SK-N-SH (cell line): ENCODE results near the gene SPOCK1. TPM values are rescaled to one million over a fixed set of nuclear protein-coding genes. Genes with fewer than 3 reads are reported as not detected.

Experiments
- CTCF ChIA-PET: fragments of 300-600, 350-600 bp; formaldehyde crosslinking; extraction: SDS; loops from one replicate; lab custom pipeline; 2021; lab: Yijun Ruan, JAX
- POLR2A ChIA-PET: fragments of 350-600 bp; sonication (Branson Sonifier 250); formaldehyde crosslinking; extraction: SDS; loops from one replicate; lab custom pipeline; 2020; ENCODE audit warnings: antibody characterized with exemption, inconsistent platforms; lab: Yijun Ruan, JAX
- DNase-seq: peaks from one replicate; pipeline ENCODE4 v3.0.0; 2012
- H2AFZ ChIP-seq: fragments of 200-600 bp; sonication (generic); 2 replicates; pipeline ENCODE4 v1.8.1; 2016; ENCODE audit warnings: antibody characterized with exemption, mild to moderate bottlenecking, low read depth
- H3F3A ChIP-seq: fragments of 200-600 bp; sonication (generic); replicated peaks from 2 replicates; pipeline ENCODE3; 2016; ENCODE audit warnings: antibody characterized with exemption, mild to moderate bottlenecking; ENCODE audit not compliant: insufficient read depth
- H3K27ac ChIP-seq, 2 experiments: fragments of 200-500 bp in 1 of 2; fragments of 200-600 bp in 1 of 2; sonication (Bioruptor generic) in 1 of 2; sonication (generic), shearing (Covaris generic) in 1 of 2; 2 replicates each; pipeline versions ENCODE4 v1.5.1 to v1.6.1; 2014 to 2016; ENCODE audit warnings: low read depth in 2 of 2, inconsistent platforms in 1 of 2, low read length in 1 of 2, mild to moderate bottlenecking in 1 of 2, mixed read lengths in 1 of 2
- H3K27me3 ChIP-seq: fragments of 200-600 bp; sonication (generic), shearing (Covaris generic); 2 replicates; pipeline ENCODE4 v1.6.1; 2016; ENCODE audit warnings: mixed run types; ENCODE audit not compliant: insufficient read depth
- H3K36me3 ChIP-seq, 2 experiments: fragments of 200-500 bp in 1 of 2; fragments of 200-600 bp in 1 of 2; sonication (Bioruptor generic) in 1 of 2; sonication (generic) in 1 of 2; replicated peaks in 1 of 2; 2 replicates each; pipeline versions ENCODE3 to v1.5.1; 2014 to 2016; ENCODE audit warnings: low read length in 1 of 2, mild to moderate bottlenecking in 1 of 2; ENCODE audit not compliant: insufficient read depth in 2 of 2, control insufficient read depth in 1 of 2
- H3K4me1 ChIP-seq, 2 experiments: fragments of 200-500 bp in 1 of 2; fragments of 200-600 bp in 1 of 2; sonication (Bioruptor generic) in 1 of 2; sonication (generic), shearing (Covaris generic) in 1 of 2; 2 replicates each; pipeline versions ENCODE4 v1.5.1 to v1.6.1; 2014 to 2016; ENCODE audit warnings: low read depth in 1 of 2, low read length in 1 of 2, mixed run types in 1 of 2; ENCODE audit not compliant: insufficient read depth in 2 of 2, control insufficient read depth in 1 of 2
- H3K4me2 ChIP-seq: fragments of 200-600 bp; sonication (generic), shearing (Covaris generic); 2 replicates; pipeline ENCODE4 v1.6.1; 2017; ENCODE audit warnings: mixed run types
- H3K4me3 ChIP-seq, 2 experiments: fragments of 200-500 bp in 1 of 2; fragments of 200-600 bp in 1 of 2; sonication (Bioruptor generic) in 1 of 2; sonication (generic), shearing (Covaris generic) in 1 of 2; 2 replicates each; pipeline versions ENCODE4 v1.5.1 to v1.8.1; 2014 to 2016; ENCODE audit warnings: low read depth in 2 of 2, inconsistent platforms in 1 of 2, low read length in 1 of 2, mild to moderate bottlenecking in 1 of 2, mixed read lengths in 1 of 2, moderate library complexity in 1 of 2
- H3K79me2 ChIP-seq: fragments of 200-600 bp; sonication (generic); 2 replicates; pipeline ENCODE4 v1.8.1; 2017; ENCODE audit warnings: mild to moderate bottlenecking; ENCODE audit not compliant: insufficient read depth
- H3K9ac ChIP-seq: fragments of 200-600 bp; sonication (generic); 2 replicates; pipeline ENCODE4 v1.6.1; 2017; ENCODE audit warnings: mixed run types
- H3K9me2 ChIP-seq: fragments of 200-600 bp; sonication (generic); 2 replicates; pipeline ENCODE4 v1.6.1; 2017; ENCODE audit warnings: mixed run types
- H3K9me3 ChIP-seq: fragments of 200-600 bp; sonication (generic); 2 replicates; pipeline ENCODE4 v1.6.1; 2017; ENCODE audit warnings: mixed run types, mild to moderate bottlenecking, moderate library complexity
- H4K20me1 ChIP-seq: fragments of 200-600 bp; sonication (generic); 2 replicates; pipeline ENCODE4 v1.6.1; 2017; ENCODE audit warnings: mild to moderate bottlenecking, mixed run types; ENCODE audit not compliant: insufficient read depth
- CHD2 ChIP-seq: fragments of 150-350 bp; IDR thresholded peaks from 2 replicates; pipeline ENCODE4 v1.6.1; 2018; ENCODE audit warnings: low read length; ENCODE audit not compliant: partially characterized antibody
- ELF1 ChIP-seq: IDR thresholded peaks from 2 replicates; pipeline ENCODE4 v1.4.0; 2012
- FOXM1 ChIP-seq: IDR thresholded peaks from 2 replicates; pipeline ENCODE4 v1.4.0; 2012; ENCODE audit warnings: low read depth, mild to moderate bottlenecking
- GABPA ChIP-seq: IDR thresholded peaks from 2 replicates; pipeline ENCODE4 v1.4.0; 2012; ENCODE audit warnings: low read depth, mild to moderate bottlenecking
- JUND ChIP-seq: IDR thresholded peaks from 2 replicates; pipeline ENCODE4 v1.4.0; 2012
- NFIC ChIP-seq: IDR thresholded peaks from 2 replicates; pipeline ENCODE4 v1.4.0; 2012; ENCODE audit warnings: borderline replicate concordance
- RXRA ChIP-seq: IDR thresholded peaks from 2 replicates; pipeline ENCODE4 v1.4.0; 2012; ENCODE audit warnings: low read depth, mild to moderate bottlenecking, borderline replicate concordance
- WGBS: methylation state at CpG from one replicate; pipeline ENCODE4 v1.1.6; 2017; ENCODE audit warnings: low lambda C conversion rate; 5-methylcytosine and 5-hydroxymethylcytosine counted together
- polyA plus RNA-seq, 3 experiments: library from polyadenylated mRNA; depleted of rRNA; stranded (reverse); fragments of >200 nt; gene quantifications; 2 replicates each; pipeline ENCODE4 v1.2.3, GENCODE V29; 2012
- TF ChIP-seq, protein P1 (sequence below): fragments of 200-600 bp; sonication (generic); IDR thresholded peaks from 2 replicates; pipeline ENCODE4 v1.6.1; 2017; ENCODE audit warnings: antibody characterized with exemption, mild to moderate bottlenecking, moderate library complexity
- TF ChIP-seq, protein P2 (sequence below): IDR thresholded peaks from 2 replicates; pipeline ENCODE4 v1.6.1; 2012; ENCODE audit warnings: mild to moderate bottlenecking, low read depth, low read length, moderate library complexity
- TF ChIP-seq, protein P3 (sequence below): fragments of 150-350 bp; IDR thresholded peaks from 2 replicates; pipeline ENCODE4 v1.6.1; 2017; ENCODE audit warnings: antibody characterized with exemption, low read length, low read depth, borderline replicate concordance
- TF ChIP-seq, protein P4 (sequence below): fragments of 150-350 bp; IDR thresholded peaks from 2 replicates; pipeline ENCODE4 v1.6.1; 2016; ENCODE audit warnings: mild to moderate bottlenecking, low read depth, low read length

Gene SPOCK1
- polyA plus RNA-seq, 1 of the 3 experiments (the other 2 are of a cell fraction), result 11.3 TPM

DNA sequence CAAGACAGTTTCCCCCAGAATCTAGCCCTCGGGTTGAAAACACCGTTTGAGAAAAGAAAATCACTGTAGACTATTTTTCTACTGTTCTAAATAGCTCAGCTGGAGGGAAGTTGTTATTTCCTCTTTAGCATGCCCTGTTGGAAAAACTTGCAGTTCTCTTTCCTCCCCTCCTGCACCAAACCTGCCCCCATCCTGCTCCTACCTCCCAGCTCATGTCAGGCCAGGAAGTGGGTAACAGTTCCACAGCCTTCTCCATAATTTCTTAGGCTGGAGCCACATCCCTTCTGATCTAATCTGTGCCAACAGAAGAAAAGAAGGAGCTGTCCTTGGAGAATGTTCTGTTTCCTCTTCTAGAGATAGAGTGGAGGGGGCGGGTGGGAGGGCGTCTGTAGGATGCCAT lies 437.7 kb downstream of the SPOCK1 start:
- Histone ChIP-seq H4K20me1 (no peaks in the 10 kb centered on the region), H2AFZ (no peak overlapping the region), H3K79me2 (no peaks in the 10 kb centered on the region), H3K9me3 (no peaks in the 10 kb centered on the region), H3K27me3 (no peaks in the 10 kb centered on the region), H3K27ac (no peak overlapping the region), H3K36me3 (peaks cover 0 to under 1% of the 10 kb centered on the region in 2 experiments), H3K4me1 (peaks cover 0 to 5% of the 10 kb centered on the region in 2 experiments; a peak in 1 of 4 replicates), H3K9me2 (no peaks in the 10 kb centered on the region), H3K4me2 (no peak overlapping the region), H3K4me3 (no peak overlapping the region), H3K9ac (no peak overlapping the region), H3F3A (no peaks in the 10 kb centered on the region)
- 66% methylated on average over 4 of the region's 4 CpGs for WGBS
- no peak for TF ChIP-seq ELF1
- TF ChIP-seq, protein P1, sequence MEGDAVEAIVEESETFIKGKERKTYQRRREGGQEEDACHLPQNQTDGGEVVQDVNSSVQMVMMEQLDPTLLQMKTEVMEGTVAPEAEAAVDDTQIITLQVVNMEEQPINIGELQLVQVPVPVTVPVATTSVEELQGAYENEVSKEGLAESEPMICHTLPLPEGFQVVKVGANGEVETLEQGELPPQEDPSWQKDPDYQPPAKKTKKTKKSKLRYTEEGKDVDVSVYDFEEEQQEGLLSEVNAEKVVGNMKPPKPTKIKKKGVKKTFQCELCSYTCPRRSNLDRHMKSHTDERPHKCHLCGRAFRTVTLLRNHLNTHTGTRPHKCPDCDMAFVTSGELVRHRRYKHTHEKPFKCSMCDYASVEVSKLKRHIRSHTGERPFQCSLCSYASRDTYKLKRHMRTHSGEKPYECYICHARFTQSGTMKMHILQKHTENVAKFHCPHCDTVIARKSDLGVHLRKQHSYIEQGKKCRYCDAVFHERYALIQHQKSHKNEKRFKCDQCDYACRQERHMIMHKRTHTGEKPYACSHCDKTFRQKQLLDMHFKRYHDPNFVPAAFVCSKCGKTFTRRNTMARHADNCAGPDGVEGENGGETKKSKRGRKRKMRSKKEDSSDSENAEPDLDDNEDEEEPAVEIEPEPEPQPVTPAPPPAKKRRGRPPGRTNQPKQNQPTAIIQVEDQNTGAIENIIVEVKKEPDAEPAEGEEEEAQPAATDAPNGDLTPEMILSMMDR, result no peak
- no peak for TF ChIP-seq CHD2
- TF ChIP-seq FOXM1, result no peak
- TF ChIP-seq RXRA, result no peak
- TF ChIP-seq, protein P2, sequence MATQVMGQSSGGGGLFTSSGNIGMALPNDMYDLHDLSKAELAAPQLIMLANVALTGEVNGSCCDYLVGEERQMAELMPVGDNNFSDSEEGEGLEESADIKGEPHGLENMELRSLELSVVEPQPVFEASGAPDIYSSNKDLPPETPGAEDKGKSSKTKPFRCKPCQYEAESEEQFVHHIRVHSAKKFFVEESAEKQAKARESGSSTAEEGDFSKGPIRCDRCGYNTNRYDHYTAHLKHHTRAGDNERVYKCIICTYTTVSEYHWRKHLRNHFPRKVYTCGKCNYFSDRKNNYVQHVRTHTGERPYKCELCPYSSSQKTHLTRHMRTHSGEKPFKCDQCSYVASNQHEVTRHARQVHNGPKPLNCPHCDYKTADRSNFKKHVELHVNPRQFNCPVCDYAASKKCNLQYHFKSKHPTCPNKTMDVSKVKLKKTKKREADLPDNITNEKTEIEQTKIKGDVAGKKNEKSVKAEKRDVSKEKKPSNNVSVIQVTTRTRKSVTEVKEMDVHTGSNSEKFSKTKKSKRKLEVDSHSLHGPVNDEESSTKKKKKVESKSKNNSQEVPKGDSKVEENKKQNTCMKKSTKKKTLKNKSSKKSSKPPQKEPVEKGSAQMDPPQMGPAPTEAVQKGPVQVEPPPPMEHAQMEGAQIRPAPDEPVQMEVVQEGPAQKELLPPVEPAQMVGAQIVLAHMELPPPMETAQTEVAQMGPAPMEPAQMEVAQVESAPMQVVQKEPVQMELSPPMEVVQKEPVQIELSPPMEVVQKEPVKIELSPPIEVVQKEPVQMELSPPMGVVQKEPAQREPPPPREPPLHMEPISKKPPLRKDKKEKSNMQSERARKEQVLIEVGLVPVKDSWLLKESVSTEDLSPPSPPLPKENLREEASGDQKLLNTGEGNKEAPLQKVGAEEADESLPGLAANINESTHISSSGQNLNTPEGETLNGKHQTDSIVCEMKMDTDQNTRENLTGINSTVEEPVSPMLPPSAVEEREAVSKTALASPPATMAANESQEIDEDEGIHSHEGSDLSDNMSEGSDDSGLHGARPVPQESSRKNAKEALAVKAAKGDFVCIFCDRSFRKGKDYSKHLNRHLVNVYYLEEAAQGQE, result no peak
- TF ChIP-seq, protein P3, sequence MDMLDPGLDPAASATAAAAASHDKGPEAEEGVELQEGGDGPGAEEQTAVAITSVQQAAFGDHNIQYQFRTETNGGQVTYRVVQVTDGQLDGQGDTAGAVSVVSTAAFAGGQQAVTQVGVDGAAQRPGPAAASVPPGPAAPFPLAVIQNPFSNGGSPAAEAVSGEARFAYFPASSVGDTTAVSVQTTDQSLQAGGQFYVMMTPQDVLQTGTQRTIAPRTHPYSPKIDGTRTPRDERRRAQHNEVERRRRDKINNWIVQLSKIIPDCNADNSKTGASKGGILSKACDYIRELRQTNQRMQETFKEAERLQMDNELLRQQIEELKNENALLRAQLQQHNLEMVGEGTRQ, result no peak
- no peak for TF ChIP-seq GABPA
- TF ChIP-seq NFIC, result no peak
- TF ChIP-seq JUND, result no peak
- TF ChIP-seq, protein P4, sequence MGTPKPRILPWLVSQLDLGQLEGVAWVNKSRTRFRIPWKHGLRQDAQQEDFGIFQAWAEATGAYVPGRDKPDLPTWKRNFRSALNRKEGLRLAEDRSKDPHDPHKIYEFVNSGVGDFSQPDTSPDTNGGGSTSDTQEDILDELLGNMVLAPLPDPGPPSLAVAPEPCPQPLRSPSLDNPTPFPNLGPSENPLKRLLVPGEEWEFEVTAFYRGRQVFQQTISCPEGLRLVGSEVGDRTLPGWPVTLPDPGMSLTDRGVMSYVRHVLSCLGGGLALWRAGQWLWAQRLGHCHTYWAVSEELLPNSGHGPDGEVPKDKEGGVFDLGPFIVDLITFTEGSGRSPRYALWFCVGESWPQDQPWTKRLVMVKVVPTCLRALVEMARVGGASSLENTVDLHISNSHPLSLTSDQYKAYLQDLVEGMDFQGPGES, result no peak
- DNase-seq, result no peak
- POLR2A ChIA-PET, result no interaction called here
- CTCF ChIA-PET, result interaction anchor here (0.8 to 2.7 kb wide), 2 partner anchors 9 to 14 kb away, joined by 4 to 13 read pairs; no protein-coding TSS in a partner anchor
